ENCODE measurements around the gene CLASRP.

CLASRP gene

GRCh38 chr19:45099467-45100191 lies 60.8 kb downstream of the CLASRP start:
- Histone ChIP-seq H3K27me3 (ENCODE audit: insufficient read depth, poor library complexity, severe bottlenecking) (no peaks in the 10 kb centered on the region), H3K4me3 (replicated peaks; ENCODE audit: insufficient read depth, low read length) (no peak overlapping the region), H3K27ac (replicated peaks) (no peak overlapping the region)
- no peak for DNase-seq (ENCODE audit: low read depth in 1 of 2, low spot score in 1 of 2)
- TF ChIP-seq SPI1 (IDR thresholded peaks at IDR 0.05; ENCODE audit: borderline replicate concordance, low read depth) (no peak), POLR2AphosphoS5 (IDR thresholded peaks at IDR 0.05; ENCODE audit: low read depth) (no peak), GABPA (IDR thresholded peaks at IDR 0.05; ENCODE audit: low read depth) (no peak), CTCF (IDR thresholded peaks at IDR 0.05; ENCODE audit: insufficient read depth, low read length) (no peak)
- TF ChIP-seq, protein P1, sequence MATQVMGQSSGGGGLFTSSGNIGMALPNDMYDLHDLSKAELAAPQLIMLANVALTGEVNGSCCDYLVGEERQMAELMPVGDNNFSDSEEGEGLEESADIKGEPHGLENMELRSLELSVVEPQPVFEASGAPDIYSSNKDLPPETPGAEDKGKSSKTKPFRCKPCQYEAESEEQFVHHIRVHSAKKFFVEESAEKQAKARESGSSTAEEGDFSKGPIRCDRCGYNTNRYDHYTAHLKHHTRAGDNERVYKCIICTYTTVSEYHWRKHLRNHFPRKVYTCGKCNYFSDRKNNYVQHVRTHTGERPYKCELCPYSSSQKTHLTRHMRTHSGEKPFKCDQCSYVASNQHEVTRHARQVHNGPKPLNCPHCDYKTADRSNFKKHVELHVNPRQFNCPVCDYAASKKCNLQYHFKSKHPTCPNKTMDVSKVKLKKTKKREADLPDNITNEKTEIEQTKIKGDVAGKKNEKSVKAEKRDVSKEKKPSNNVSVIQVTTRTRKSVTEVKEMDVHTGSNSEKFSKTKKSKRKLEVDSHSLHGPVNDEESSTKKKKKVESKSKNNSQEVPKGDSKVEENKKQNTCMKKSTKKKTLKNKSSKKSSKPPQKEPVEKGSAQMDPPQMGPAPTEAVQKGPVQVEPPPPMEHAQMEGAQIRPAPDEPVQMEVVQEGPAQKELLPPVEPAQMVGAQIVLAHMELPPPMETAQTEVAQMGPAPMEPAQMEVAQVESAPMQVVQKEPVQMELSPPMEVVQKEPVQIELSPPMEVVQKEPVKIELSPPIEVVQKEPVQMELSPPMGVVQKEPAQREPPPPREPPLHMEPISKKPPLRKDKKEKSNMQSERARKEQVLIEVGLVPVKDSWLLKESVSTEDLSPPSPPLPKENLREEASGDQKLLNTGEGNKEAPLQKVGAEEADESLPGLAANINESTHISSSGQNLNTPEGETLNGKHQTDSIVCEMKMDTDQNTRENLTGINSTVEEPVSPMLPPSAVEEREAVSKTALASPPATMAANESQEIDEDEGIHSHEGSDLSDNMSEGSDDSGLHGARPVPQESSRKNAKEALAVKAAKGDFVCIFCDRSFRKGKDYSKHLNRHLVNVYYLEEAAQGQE (IDR thresholded peaks at IDR 0.05; ENCODE audit: insufficient replicate concordance, low read depth), result no peak

- DNase-seq (ENCODE audit: low read depth in 1 of 2, low spot score in 1 of 2), result no peak
- Histone ChIP-seq H3K4me3 (replicated peaks; ENCODE audit: insufficient read depth, low read length) (no peak overlapping the region), H3K27me3 (ENCODE audit: insufficient read depth, poor library complexity, severe bottlenecking) (no peaks in the 10 kb centered on the region), H3K27ac (replicated peaks) (no peak overlapping the region)
- TF ChIP-seq POLR2AphosphoS5 (IDR thresholded peaks at IDR 0.05; ENCODE audit: low read depth) (no peak), SPI1 (IDR thresholded peaks at IDR 0.05; ENCODE audit: borderline replicate concordance, low read depth) (no peak), GABPA (IDR thresholded peaks at IDR 0.05; ENCODE audit: low read depth) (no peak), CTCF (IDR thresholded peaks at IDR 0.05; ENCODE audit: insufficient read depth, low read length) (no peak)
- TF ChIP-seq, protein P1 (IDR thresholded peaks at IDR 0.05; ENCODE audit: insufficient replicate concordance, low read depth), result no peak
These were observed 61.4 kb downstream of the CLASRP start for GRCh38 chr19:45100201-45100600.

DNA sequence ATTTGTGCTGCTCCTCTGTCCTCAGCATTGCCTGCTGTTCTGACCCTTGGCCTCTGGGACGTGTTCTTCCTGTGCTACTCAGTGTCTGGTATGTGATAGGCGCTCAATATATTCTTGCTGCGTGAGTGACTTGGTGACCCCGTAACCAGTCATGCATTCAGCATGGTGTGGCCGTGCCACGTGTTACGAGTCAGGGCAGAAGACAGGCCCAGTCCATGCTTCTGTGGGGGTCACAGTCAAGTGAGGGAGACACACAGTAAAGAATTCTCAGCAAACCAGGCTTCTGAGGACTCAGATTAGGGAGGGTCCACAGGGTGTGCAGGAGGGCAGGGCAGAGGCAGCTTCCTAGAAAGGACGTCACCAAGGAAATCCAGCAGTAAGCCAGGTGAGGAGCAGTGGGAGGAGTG lies 62.0 kb downstream of the CLASRP start:
- H3K4me3 ChIP-seq (replicated peaks; ENCODE audit: insufficient read depth, low read length), result no peak overlapping the region
- no peaks in the 10 kb centered on the region for H3K27me3 ChIP-seq (ENCODE audit: insufficient read depth, poor library complexity, severe bottlenecking)
- no peak for DNase-seq (ENCODE audit: low read depth in 1 of 2, low spot score in 1 of 2)
- TF ChIP-seq POLR2AphosphoS5 (IDR thresholded peaks at IDR 0.05; ENCODE audit: low read depth) (no peak), SPI1 (IDR thresholded peaks at IDR 0.05; ENCODE audit: borderline replicate concordance, low read depth) (no peak), CTCF (IDR thresholded peaks at IDR 0.05; ENCODE audit: insufficient read depth, low read length) (no peak), GABPA (IDR thresholded peaks at IDR 0.05; ENCODE audit: low read depth) (no peak)
- TF ChIP-seq, protein P1 (IDR thresholded peaks at IDR 0.05; ENCODE audit: insufficient replicate concordance, low read depth), result no peak
- H3K27ac ChIP-seq (replicated peaks), result no peak overlapping the region

Measured in HL-60 (cell line).